IMR-90 (cell line): ENCODE results near the gene ZNF534. TPM values are rescaled to one million over a fixed set of nuclear protein-coding genes. Genes with fewer than 3 reads are reported as not detected.

ENCODE experiments used
- ATAC-seq: fragments of 200-7000 bp; cut with Tn5 transposase; 2 replicates; pipeline ENCODE4 v1.9.1; 2020; ENCODE audit warnings: low read depth, mild to moderate bottlenecking, moderate library complexity
- BruUV-seq: library from RNA; stranded (reverse); fragments of 400-500 nt; replicated peaks from 2 replicates; lab custom pipeline; 2021; lab: Mats Ljungman, UMichigan
- CTCF ChIA-PET: fragments of 300-600 bp; formaldehyde crosslinking; extraction: SDS; loops from one replicate; lab custom pipeline; 2021; ENCODE audit warnings: antibody characterized with exemption; lab: Yijun Ruan, JAX
- POLR2A ChIA-PET: fragments of 300-600 bp; sonication (Branson Sonifier 250); formaldehyde crosslinking; loops from one replicate; lab custom pipeline; 2022; ENCODE audit warnings: antibody characterized with exemption; ENCODE audit not compliant: unreplicated experiment; lab: Charles Lee
- DNase-seq: peaks from one replicate; pipeline ENCODE4 v3.0.0; 2013
- H2AFZ ChIP-seq: replicated peaks from 2 replicates; pipeline ENCODE3; 2013; ENCODE audit warnings: low read length, mild to moderate bottlenecking; ENCODE audit not compliant: poor library complexity
- H2AK5ac ChIP-seq: 2 replicates; pipeline ENCODE4 v1.6.1; 2013; ENCODE audit warnings: low read depth, low read length, inconsistent platforms
- H2AK9ac ChIP-seq: replicated peaks from 2 replicates; pipeline ENCODE3; 2013; ENCODE audit warnings: mild to moderate bottlenecking, low read depth, low read length, moderate library complexity; ENCODE audit not compliant: poor library complexity
- H2BK120ac ChIP-seq: 2 replicates; pipeline ENCODE4 v1.6.1; 2013; ENCODE audit warnings: low read depth, low read length, inconsistent platforms
- H2BK15ac ChIP-seq: 3 replicates; pipeline ENCODE4 v1.6.1; 2013; ENCODE audit warnings: low read depth, low read length, inconsistent platforms
- H2BK20ac ChIP-seq: 2 replicates; pipeline ENCODE4 v1.6.1; 2013; ENCODE audit warnings: low read depth, mild to moderate bottlenecking, inconsistent platforms, low read length, moderate library complexity
- H2BK5ac ChIP-seq: 2 replicates; pipeline ENCODE4 v1.6.1; 2013; ENCODE audit warnings: mild to moderate bottlenecking, low read depth, low read length, inconsistent platforms; ENCODE audit not compliant: poor library complexity, severe bottlenecking
- H3K14ac ChIP-seq: replicated peaks from 2 replicates; pipeline ENCODE4 v1.6.1; 2013; ENCODE audit warnings: low read depth, low read length, inconsistent platforms
- H3K18ac ChIP-seq: 2 replicates; pipeline ENCODE4 v1.6.1; 2013; ENCODE audit warnings: low read depth, low read length, control low read depth
- H3K23ac ChIP-seq: 2 replicates; pipeline ENCODE4 v1.6.1; 2013; ENCODE audit warnings: low read depth, low read length, inconsistent platforms
- H3K27ac ChIP-seq: 2 replicates; pipeline ENCODE4 v1.5.1; 2013; ENCODE audit warnings: mild to moderate bottlenecking, control low read depth, low read length; ENCODE audit not compliant: insufficient read depth
- H3K27me3 ChIP-seq: 2 replicates; pipeline ENCODE4 v1.6.1; 2013; ENCODE audit warnings: low read length; ENCODE audit not compliant: control insufficient read depth, insufficient read depth
- H3K36me3 ChIP-seq: 2 replicates; pipeline ENCODE4 v1.6.1; 2013; ENCODE audit warnings: low read length, mixed read lengths; ENCODE audit not compliant: control insufficient read depth, insufficient read depth
- H3K4ac ChIP-seq: 2 replicates; pipeline ENCODE4 v1.6.1; 2013; ENCODE audit warnings: low read depth, low read length, inconsistent platforms
- H3K4me1 ChIP-seq: 2 replicates; pipeline ENCODE4 v1.6.1; 2013; ENCODE audit warnings: low read length, mixed read lengths; ENCODE audit not compliant: control insufficient read depth, insufficient read depth
- H3K4me2 ChIP-seq: 2 replicates; pipeline ENCODE4 v1.6.1; 2013; ENCODE audit warnings: low read depth, mild to moderate bottlenecking, control low read depth, low read length, moderate library complexity
- H3K4me3 ChIP-seq: 2 replicates; pipeline ENCODE4 v1.5.1; 2013; ENCODE audit warnings: low read depth, mild to moderate bottlenecking, control low read depth, low read length, moderate library complexity; ENCODE audit not compliant: insufficient read depth
- H3K56ac ChIP-seq: 2 replicates; pipeline ENCODE4 v1.6.1; 2013; ENCODE audit warnings: low read length, inconsistent platforms; ENCODE audit not compliant: insufficient read depth; ENCODE audit errors: extremely low read depth
- H3K79me1 ChIP-seq, 2 experiments: 2 replicates each; pipeline ENCODE4 v1.6.1; 2013; ENCODE audit warnings: low read length in 2 of 2, inconsistent platforms in 1 of 2, low read depth in 1 of 2
- H3K9ac ChIP-seq: 2 replicates; pipeline ENCODE4 v1.6.1; 2013; ENCODE audit warnings: low read depth, low read length, control low read depth
- H3K9me1 ChIP-seq: 2 replicates; pipeline ENCODE4 v1.6.1; 2013; ENCODE audit warnings: low read length, inconsistent platforms; ENCODE audit not compliant: insufficient read depth
- H3K9me3 ChIP-seq: 2 replicates; pipeline ENCODE4 v1.6.1; 2013; ENCODE audit warnings: low read length; ENCODE audit not compliant: control insufficient read depth, insufficient read depth
- H4K20me1 ChIP-seq: 2 replicates; pipeline ENCODE4 v1.6.1; 2013; ENCODE audit warnings: low read length, inconsistent platforms; ENCODE audit not compliant: insufficient read depth
- H4K5ac ChIP-seq: 2 replicates; pipeline ENCODE4 v1.6.1; 2013; ENCODE audit warnings: mild to moderate bottlenecking, low read depth, low read length, control low read depth
- H4K8ac ChIP-seq, 2 experiments: 2 replicates each; pipeline ENCODE4 v1.6.1; 2013; ENCODE audit warnings: low read depth in 2 of 2, low read length in 2 of 2, control low read depth in 1 of 2, inconsistent platforms in 1 of 2
- H4K91ac ChIP-seq: 2 replicates; pipeline ENCODE4 v1.6.1; 2013; ENCODE audit warnings: low read depth, low read length, inconsistent platforms; ENCODE audit not compliant: insufficient read depth
- BHLHE40 ChIP-seq: fragments of 150-350 bp; IDR thresholded peaks from 2 replicates; pipeline ENCODE4 v1.6.1; 2016; ENCODE audit warnings: mild to moderate bottlenecking, low read depth, low read length
- CEBPB ChIP-seq: IDR thresholded peaks from 2 replicates; pipeline ENCODE4 v1.6.1; 2012; ENCODE audit warnings: low read depth, low read length, improper control_type of control experiment
- CHD1 ChIP-seq: IDR thresholded peaks from 2 replicates; pipeline ENCODE4 v1.6.1; 2012; ENCODE audit warnings: low read depth, low read length, improper control_type of control experiment
- FOS ChIP-seq: fragments of 150-350 bp; IDR thresholded peaks from 2 replicates; pipeline ENCODE4 v1.6.1; 2016; ENCODE audit warnings: low read depth, low read length
- MAFK ChIP-seq: IDR thresholded peaks from 2 replicates; pipeline ENCODE4 v1.6.1; 2012; ENCODE audit warnings: low read depth, low read length, improper control_type of control experiment
- MAZ ChIP-seq: IDR thresholded peaks from 2 replicates; pipeline ENCODE4 v1.6.1; 2012; ENCODE audit warnings: low read depth, mild to moderate bottlenecking, low read length, improper control_type of control experiment, moderate library complexity, borderline replicate concordance
- MXI1 ChIP-seq: IDR thresholded peaks from 2 replicates; pipeline ENCODE4 v1.6.1; 2012; ENCODE audit warnings: low read depth, mild to moderate bottlenecking, low read length, moderate library complexity, borderline replicate concordance
- NFE2L2 ChIP-seq: fragments of 150-350 bp; IDR thresholded peaks from 2 replicates; pipeline ENCODE4 v1.6.1; 2016; ENCODE audit warnings: low read depth, mild to moderate bottlenecking, low read length
- POLR2A ChIP-seq: IDR thresholded peaks from 2 replicates; pipeline ENCODE4 v1.6.1; 2012; ENCODE audit warnings: mild to moderate bottlenecking, low read depth, low read length
- RAD21 ChIP-seq: IDR thresholded peaks from 2 replicates; pipeline ENCODE4 v1.6.1; 2012; ENCODE audit warnings: low read length, improper control_type of control experiment
- RCOR1 ChIP-seq: IDR thresholded peaks from 2 replicates; pipeline ENCODE4 v1.6.1; 2012; ENCODE audit warnings: mild to moderate bottlenecking, low read length, improper control_type of control experiment; ENCODE audit not compliant: insufficient replicate concordance
- RFX5 ChIP-seq: IDR thresholded peaks from 2 replicates; pipeline ENCODE4 v1.8.0; 2012; ENCODE audit warnings: low read depth, mild to moderate bottlenecking, low read length, moderate library complexity
- SMC3 ChIP-seq: fragments of 150-350 bp; IDR thresholded peaks from 2 replicates; pipeline ENCODE4 v1.6.1; 2016; ENCODE audit warnings: low read depth, mild to moderate bottlenecking, antibody characterized with exemption, low read length, moderate library complexity
- WGBS, 2 experiments: methylation state at CpG; one replicate each; pipeline versions ENCODE4 v1.1.5 to v1.1.7; 2013; ENCODE audit warnings: missing lambda C conversion rate in 2 of 2; ENCODE audit not compliant: insufficient read length in 1 of 2; ENCODE audit errors: extremely low coverage in 2 of 2; 5-methylcytosine and 5-hydroxymethylcytosine counted together
- dilution Hi-C: fragments of 300-500 bp; cut with HindIII; formaldehyde crosslinking; loops from one replicate; pipeline ENCODE4 v1.14.3; 2018; ENCODE audit warnings: low sequenced_read_pairs; ENCODE audit not compliant: unreplicated experiment
- in situ Hi-C: fragments of 300-500 bp; cut with MboI; formaldehyde crosslinking; loops from 3 replicates; pipeline ENCODE4 v1.14.3; 2019; ENCODE audit warnings: low sequenced_read_pairs, inconsistent platforms, mixed read lengths
- intact Hi-C: fragments of 100-400 bp; cut with micrococcal nuclease; formaldehyde crosslinking; loops from 2 replicates; pipeline ENCODE4 v1.10.0; 2022
- polyA plus RNA-seq, 3 experiments: library from polyadenylated mRNA; depleted of rRNA; stranded (reverse); fragments of >200 nt; gene quantifications; 2 replicates each; pipeline ENCODE4 v1.2.3, GENCODE V29; 2012; ENCODE audit warnings: low replicate concordance in 1 of 3
- total RNA-seq: library from RNA; depleted of rRNA; stranded (reverse); fragments of >200 nt; gene quantifications from 2 replicates; pipeline ENCODE4 v1.2.3, GENCODE V29; 2012
- TF ChIP-seq, protein P1 (sequence below): fragments of 150-350 bp; IDR thresholded peaks from 2 replicates; pipeline ENCODE4 v1.6.1; 2016; ENCODE audit warnings: low read depth, mild to moderate bottlenecking, low read length, moderate library complexity, borderline replicate concordance
- TF ChIP-seq, protein P2 (sequence below): fragments of 150-350 bp; IDR thresholded peaks from 2 replicates; pipeline ENCODE4 v1.6.1; 2017; ENCODE audit warnings: mild to moderate bottlenecking, antibody characterized with exemption, low read length, low read depth
- TF ChIP-seq, protein P3 (sequence below): conservative IDR thresholded peaks from 2 replicates; pipeline ENCODE4 v1.5.1; 2012; ENCODE audit warnings: mild to moderate bottlenecking, low read depth, low read length, improper control_type of control experiment

The ZNF534 gene
- total and polyA plus RNA-seq, 2 of the 4 experiments (the other 2 are of a cell fraction), result not detected

DNA sequence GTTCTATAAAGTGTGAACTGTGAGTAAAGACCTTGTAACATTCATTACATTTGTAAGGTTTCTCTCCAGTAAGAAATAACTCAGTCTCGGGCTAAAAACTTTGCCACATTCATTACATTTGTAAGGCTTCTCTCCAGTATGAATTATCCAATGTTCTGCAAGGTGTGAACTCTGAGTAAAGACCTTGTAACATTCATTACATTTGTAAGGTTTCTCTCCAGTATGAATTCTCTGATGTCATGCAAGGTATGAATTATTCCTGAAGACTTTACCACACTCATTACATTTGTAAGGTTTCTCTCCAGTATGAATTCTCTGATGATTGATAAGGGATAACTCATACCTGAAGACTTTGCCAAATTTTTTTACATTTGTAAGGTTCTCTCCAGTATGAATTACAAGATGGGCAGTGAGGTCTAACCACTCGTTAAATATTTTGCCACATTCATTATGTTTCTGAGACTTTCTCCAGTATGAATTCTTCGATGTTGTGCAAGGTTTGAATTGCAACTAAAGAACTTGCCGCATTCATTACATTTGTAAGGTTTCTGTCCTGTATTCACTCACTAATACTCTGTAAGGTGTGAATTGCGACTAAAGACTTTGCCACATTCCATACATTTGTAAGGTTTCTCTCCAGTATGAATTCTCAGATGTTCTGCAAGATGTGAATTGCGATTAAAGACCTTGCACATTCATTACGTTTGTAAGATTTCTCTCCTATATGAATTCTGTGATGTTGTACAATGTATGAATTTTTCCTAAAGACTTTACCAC, 45.6 kb downstream of the ZNF534 start:
- Histone ChIP-seq H2BK20ac (no peak overlapping the region), H3K9me1 (no peaks in the 10 kb centered on the region), H3K18ac (no peak overlapping the region), H4K8ac (no peak overlapping the region), H3K56ac (no peak overlapping the region), H2AK5ac (no peak overlapping the region), H2BK120ac (no peak overlapping the region), H4K5ac (no peak overlapping the region), H4K91ac (no peak overlapping the region), H3K4ac (no peak overlapping the region), H3K27me3 (no peaks in the 10 kb centered on the region), H3K4me1 (no peaks in the 10 kb centered on the region), H2AK9ac (no peak overlapping the region), H3K79me1 (no peaks in the 10 kb centered on the region), H3K14ac (no peak overlapping the region), H3K27ac (no peak overlapping the region), H2BK5ac (no peak overlapping the region), H3K23ac (no peak overlapping the region), H3K36me3 (no peaks in the 10 kb centered on the region), H4K20me1 (no peaks in the 10 kb centered on the region), H3K9ac (no peak overlapping the region), H3K4me2 (no peak overlapping the region), H2AFZ (no peak overlapping the region), H3K4me3 (no peak overlapping the region), H3K9me3 (peaks cover 74% of the 10 kb centered on the region), H2BK15ac (no peak overlapping the region)
- intact Hi-C loops, result no loop called here
- WGBS, 2 experiments, result no CpG with 5 or more reads among the region's 7 CpGs
- CTCF ChIA-PET, result no interaction called here
- BruUV-seq, result no TSS peak
- POLR2A ChIA-PET, result no interaction called here
- no peak for TF ChIP-seq RAD21
- TF ChIP-seq FOS, result no peak
- no peak for TF ChIP-seq CEBPB
- TF ChIP-seq, protein P1, sequence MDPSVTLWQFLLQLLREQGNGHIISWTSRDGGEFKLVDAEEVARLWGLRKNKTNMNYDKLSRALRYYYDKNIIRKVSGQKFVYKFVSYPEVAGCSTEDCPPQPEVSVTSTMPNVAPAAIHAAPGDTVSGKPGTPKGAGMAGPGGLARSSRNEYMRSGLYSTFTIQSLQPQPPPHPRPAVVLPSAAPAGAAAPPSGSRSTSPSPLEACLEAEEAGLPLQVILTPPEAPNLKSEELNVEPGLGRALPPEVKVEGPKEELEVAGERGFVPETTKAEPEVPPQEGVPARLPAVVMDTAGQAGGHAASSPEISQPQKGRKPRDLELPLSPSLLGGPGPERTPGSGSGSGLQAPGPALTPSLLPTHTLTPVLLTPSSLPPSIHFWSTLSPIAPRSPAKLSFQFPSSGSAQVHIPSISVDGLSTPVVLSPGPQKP, result no peak
- no peak for TF ChIP-seq MXI1
- TF ChIP-seq, protein P2, sequence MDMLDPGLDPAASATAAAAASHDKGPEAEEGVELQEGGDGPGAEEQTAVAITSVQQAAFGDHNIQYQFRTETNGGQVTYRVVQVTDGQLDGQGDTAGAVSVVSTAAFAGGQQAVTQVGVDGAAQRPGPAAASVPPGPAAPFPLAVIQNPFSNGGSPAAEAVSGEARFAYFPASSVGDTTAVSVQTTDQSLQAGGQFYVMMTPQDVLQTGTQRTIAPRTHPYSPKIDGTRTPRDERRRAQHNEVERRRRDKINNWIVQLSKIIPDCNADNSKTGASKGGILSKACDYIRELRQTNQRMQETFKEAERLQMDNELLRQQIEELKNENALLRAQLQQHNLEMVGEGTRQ, result no peak
- TF ChIP-seq RFX5, result no peak
- TF ChIP-seq MAZ, result no peak
- TF ChIP-seq, protein P3, sequence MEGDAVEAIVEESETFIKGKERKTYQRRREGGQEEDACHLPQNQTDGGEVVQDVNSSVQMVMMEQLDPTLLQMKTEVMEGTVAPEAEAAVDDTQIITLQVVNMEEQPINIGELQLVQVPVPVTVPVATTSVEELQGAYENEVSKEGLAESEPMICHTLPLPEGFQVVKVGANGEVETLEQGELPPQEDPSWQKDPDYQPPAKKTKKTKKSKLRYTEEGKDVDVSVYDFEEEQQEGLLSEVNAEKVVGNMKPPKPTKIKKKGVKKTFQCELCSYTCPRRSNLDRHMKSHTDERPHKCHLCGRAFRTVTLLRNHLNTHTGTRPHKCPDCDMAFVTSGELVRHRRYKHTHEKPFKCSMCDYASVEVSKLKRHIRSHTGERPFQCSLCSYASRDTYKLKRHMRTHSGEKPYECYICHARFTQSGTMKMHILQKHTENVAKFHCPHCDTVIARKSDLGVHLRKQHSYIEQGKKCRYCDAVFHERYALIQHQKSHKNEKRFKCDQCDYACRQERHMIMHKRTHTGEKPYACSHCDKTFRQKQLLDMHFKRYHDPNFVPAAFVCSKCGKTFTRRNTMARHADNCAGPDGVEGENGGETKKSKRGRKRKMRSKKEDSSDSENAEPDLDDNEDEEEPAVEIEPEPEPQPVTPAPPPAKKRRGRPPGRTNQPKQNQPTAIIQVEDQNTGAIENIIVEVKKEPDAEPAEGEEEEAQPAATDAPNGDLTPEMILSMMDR, result no peak
- TF ChIP-seq CHD1, result no peak
- TF ChIP-seq BHLHE40, result no peak
- no peak for TF ChIP-seq SMC3
- no peak for TF ChIP-seq RCOR1
- no peak for TF ChIP-seq NFE2L2
- no peak for TF ChIP-seq MAFK
- TF ChIP-seq POLR2A, result no peak
- no peak for ATAC-seq
- dilution Hi-C loops, result no loop called here
- in situ Hi-C loops, result no loop called here
- DNase-seq, result no peak
